GM03348 (cell line): ENCODE results near the gene RPS17.
"Not testable (repeated sequence)": the region's sequence is repeated elsewhere in the genome, so short reads cannot be mapped to it uniquely, and the experiment has no call there.

ENCODE experiments used
- DNase-seq: peaks from one replicate; pipeline ENCODE4 v3.0.0; 2012; ENCODE audit warnings: low spot score

The RPS17 gene

GRCh38 chr15:82507087-82507486 is 33.2 kb downstream of the RPS17 start:
- not testable (repeated sequence) for DNase-seq

DNA sequence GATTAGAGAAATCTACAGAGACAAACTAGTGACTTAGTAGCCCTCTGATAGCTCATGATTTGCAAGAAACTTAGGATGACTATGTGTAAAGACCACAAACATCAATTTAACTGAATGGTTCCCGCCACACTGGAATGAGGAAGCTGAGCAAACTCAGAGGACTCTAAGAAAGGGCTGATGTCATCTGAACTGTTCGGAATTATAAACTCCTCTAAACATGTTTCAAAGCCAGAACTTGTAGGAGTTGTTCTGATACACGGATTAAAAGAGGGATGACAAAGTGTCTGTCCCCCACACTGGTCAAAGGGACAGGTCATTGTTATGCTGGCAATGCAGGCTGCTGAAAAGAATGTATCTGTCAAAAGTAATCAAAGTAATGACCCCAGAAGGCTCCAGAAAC is 34.4 kb downstream of the RPS17 start:
- DNase-seq = not testable (repeated sequence)

DNA sequence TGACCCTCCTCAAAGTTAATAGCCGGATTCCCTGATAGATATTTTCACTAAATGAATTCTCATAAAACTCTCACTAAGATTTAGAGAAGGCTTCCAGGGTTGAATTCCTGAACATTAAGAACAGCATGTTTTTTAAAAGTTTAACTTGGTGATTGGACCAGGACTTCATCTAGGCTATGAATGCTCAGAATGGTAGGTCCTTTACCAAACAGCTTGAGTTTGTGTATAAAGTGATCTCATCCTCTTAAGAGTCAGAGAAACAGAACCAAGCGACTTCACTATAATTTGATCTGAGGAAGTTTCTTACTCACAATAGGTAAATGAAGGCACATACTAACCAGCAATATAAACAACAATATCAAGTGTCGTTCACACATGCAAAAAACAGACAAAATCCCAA is 36.2 kb downstream of the RPS17 start:
- not testable (repeated sequence) for DNase-seq

DNA sequence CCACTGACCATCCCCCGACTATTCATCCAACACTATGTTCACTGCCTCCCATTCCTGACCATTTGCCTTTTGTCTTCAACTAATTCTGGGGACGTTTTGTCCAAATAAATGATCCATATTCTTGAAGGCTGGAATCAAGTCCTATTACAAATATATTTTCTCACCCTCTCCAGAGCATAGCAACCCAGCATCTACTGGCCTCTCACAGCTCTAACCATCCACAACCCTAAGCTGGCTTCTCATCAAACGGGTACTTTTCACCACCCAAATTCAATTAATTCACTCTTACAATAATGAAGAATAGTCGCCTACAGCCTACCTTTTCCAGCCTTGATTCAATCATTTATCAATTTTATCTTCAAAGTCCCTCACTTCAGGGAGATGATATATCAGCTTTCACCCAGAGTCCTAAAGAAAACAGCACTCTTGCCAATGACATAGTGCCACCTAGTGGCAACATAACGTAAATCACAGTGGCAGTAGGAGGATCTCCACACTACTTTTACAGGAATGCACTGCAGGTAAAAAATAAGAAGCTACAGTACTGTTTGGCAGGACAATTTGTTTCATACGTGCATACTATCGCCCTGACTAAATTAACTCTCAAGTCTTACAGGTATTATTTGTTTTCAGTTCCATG is 37.4 kb downstream of the RPS17 start:
- not testable (repeated sequence) for DNase-seq

DNA sequence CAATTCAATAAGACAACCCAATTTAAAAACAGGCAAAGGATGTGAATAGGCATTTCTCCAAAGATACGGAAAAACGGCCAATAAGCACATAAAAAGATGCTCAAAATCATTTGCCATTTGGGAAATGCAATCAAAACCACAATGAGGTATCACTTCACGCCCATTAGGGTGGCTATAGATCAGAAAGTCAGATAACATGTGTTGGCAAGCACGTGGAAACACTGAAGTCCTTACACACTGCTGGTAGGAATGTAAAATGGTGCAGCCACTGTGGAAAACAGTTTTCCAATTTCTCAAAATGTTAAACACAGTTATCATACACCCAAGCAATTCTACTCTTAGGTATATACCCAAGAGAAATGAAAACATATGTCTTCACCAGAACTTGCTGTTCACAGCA is 39.5 kb downstream of the RPS17 start:
- not testable (repeated sequence) for DNase-seq

GRCh38 chr15:82497978-82498377 is 42.3 kb downstream of the RPS17 start:
- not testable (repeated sequence) for DNase-seq

DNA sequence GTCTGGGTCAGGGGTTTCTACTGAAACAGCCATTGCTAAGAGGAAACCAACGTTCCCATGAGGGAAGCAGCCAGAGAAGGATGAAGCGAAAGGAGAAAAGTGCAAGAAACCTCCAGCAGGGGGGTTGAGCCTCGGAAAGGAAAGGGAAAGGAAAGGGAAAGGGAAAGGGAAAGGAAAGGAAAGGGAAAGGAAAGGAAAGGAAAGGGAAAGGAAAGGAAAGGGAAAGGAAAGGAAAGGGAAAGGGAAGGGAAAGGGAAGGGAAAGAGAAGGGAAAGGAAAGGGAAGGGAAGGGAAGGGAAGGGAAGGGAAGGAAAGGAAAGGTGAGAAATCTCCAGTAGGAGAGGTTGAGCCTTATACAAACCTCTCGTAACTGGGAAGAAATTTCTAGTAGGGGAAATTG is 52.0 kb downstream of the RPS17 start:
- not testable (repeated sequence) for DNase-seq

GRCh38 chr15:82487045-82487444 is 53.2 kb downstream of the RPS17 start:
- not testable (repeated sequence) for DNase-seq
